Neuronal stem cell (in vitro differentiated cells): ENCODE measurements around the gene SYP.
A peak's percentile ranks its signal among the peaks of the same experiment; 100 is the strongest.
"Not testable (repeated sequence)": the region's sequence is repeated elsewhere in the genome, so short reads cannot be mapped to it uniquely, and the experiment has no call there.

Source experiments
- DNase-seq: peaks from one replicate; pipeline ENCODE4 v3.0.0-alpha.2; 2013; ENCODE audit warnings: low spot score
- H2AFZ ChIP-seq: one replicate; pipeline ENCODE4 v1.6.1; 2013; ENCODE audit warnings: mild to moderate bottlenecking, low read length, inconsistent platforms
- H2AK5ac ChIP-seq: 2 replicates; pipeline ENCODE4 v1.6.1; 2013; ENCODE audit warnings: low read depth, mild to moderate bottlenecking, inconsistent platforms, low read length, moderate library complexity, mixed read lengths
- H2BK120ac ChIP-seq: 2 replicates; pipeline ENCODE4 v1.6.1; 2013; ENCODE audit warnings: low read depth, mild to moderate bottlenecking, inconsistent platforms, low read length, moderate library complexity, mixed read lengths
- H2BK12ac ChIP-seq: one replicate; pipeline ENCODE4 v1.6.1; 2013; ENCODE audit warnings: low read length, inconsistent platforms
- H2BK15ac ChIP-seq: 2 replicates; pipeline ENCODE4 v1.6.1; 2013; ENCODE audit warnings: mild to moderate bottlenecking, low read length, inconsistent platforms, mixed read lengths
- H2BK5ac ChIP-seq: one replicate; pipeline ENCODE4 v1.6.1; 2013; ENCODE audit warnings: inconsistent platforms, mild to moderate bottlenecking, low read length, moderate library complexity
- H3K14ac ChIP-seq: one replicate; pipeline ENCODE4 v1.6.1; 2013; ENCODE audit warnings: low read length, inconsistent platforms
- H3K18ac ChIP-seq: 2 replicates; pipeline ENCODE4 v1.6.1; 2013; ENCODE audit warnings: low read length, inconsistent platforms
- H3K23ac ChIP-seq: 2 replicates; pipeline ENCODE4 v1.6.1; 2013; ENCODE audit warnings: low read depth, mild to moderate bottlenecking, mixed read lengths, low read length, inconsistent platforms; ENCODE audit not compliant: poor library complexity
- H3K27ac ChIP-seq: replicated peaks from 3 replicates; pipeline ENCODE4 v1.5.1; 2013; ENCODE audit warnings: low read length, inconsistent platforms
- H3K27me3 ChIP-seq, 3 experiments: 2 replicates each; pipeline ENCODE4 v1.6.1; 2013; ENCODE audit warnings: low read length in 3 of 3, mild to moderate bottlenecking in 2 of 3, inconsistent platforms in 1 of 3, low read depth in 1 of 3, mixed read lengths in 1 of 3, moderate library complexity in 1 of 3; ENCODE audit not compliant: control insufficient read depth in 3 of 3, insufficient read depth in 3 of 3
- H3K36me3 ChIP-seq, 2 donors: replicated peaks in 1 of 2; 2 replicates each; pipeline ENCODE4 v1.6.1; 2013; ENCODE audit warnings: low read length in 2 of 2; ENCODE audit not compliant: control insufficient read depth in 2 of 2, insufficient read depth in 2 of 2
- H3K4ac ChIP-seq: 2 replicates; pipeline ENCODE4 v1.6.1; 2013; ENCODE audit warnings: inconsistent platforms, mild to moderate bottlenecking, low read length, moderate library complexity
- H3K4me1 ChIP-seq, 2 donors: 1 replicate in 1 of 2; 2 replicates in 1 of 2; pipeline ENCODE4 v1.6.1; 2013; ENCODE audit warnings: low read length in 2 of 2, low read depth in 1 of 2; ENCODE audit not compliant: control insufficient read depth in 2 of 2, insufficient read depth in 1 of 2
- H3K4me2 ChIP-seq: one replicate; pipeline ENCODE4 v1.6.1; 2013; ENCODE audit warnings: mild to moderate bottlenecking, low read length, inconsistent platforms; ENCODE audit not compliant: insufficient read depth, poor library complexity, severe bottlenecking
- H3K4me3 ChIP-seq, 2 donors: 2 replicates each; pipeline ENCODE4 v1.5.1; 2013; ENCODE audit warnings: low read length in 2 of 2, mild to moderate bottlenecking in 2 of 2, inconsistent platforms in 1 of 2, moderate library complexity in 1 of 2
- H3K79me1 ChIP-seq: one replicate; pipeline ENCODE4 v1.6.1; 2013; ENCODE audit warnings: low read depth, mild to moderate bottlenecking, inconsistent platforms, low read length, moderate library complexity
- H3K9ac ChIP-seq: one replicate; pipeline ENCODE4 v1.6.1; 2013; ENCODE audit warnings: mild to moderate bottlenecking, low read depth, low read length, inconsistent platforms; ENCODE audit not compliant: poor library complexity
- H3K9me3 ChIP-seq, 2 donors: replicated peaks in 1 of 2; 2 replicates each; pipeline versions ENCODE3 to v1.6.1; 2013; ENCODE audit warnings: low read length in 2 of 2, mild to moderate bottlenecking in 2 of 2, inconsistent platforms in 1 of 2, low read depth in 1 of 2, mixed read lengths in 1 of 2, moderate library complexity in 1 of 2; ENCODE audit not compliant: control insufficient read depth in 2 of 2, insufficient read depth in 1 of 2
- H4K8ac ChIP-seq: one replicate; pipeline ENCODE4 v1.6.1; 2013; ENCODE audit warnings: low read depth, mild to moderate bottlenecking, inconsistent platforms, low read length, moderate library complexity
- H4K91ac ChIP-seq: one replicate; pipeline ENCODE4 v1.6.1; 2013; ENCODE audit warnings: low read length, low read depth, mild to moderate bottlenecking, inconsistent platforms; ENCODE audit not compliant: poor library complexity
- WGBS, 2 donors: extraction: QIAGEN DNeasy Blood & Tissue Kit; methylation state at CpG; one replicate each; pipeline ENCODE4 v1.1.7; 2013; ENCODE audit warnings: missing lambda C conversion rate in 2 of 2, mixed read lengths in 1 of 2; ENCODE audit not compliant: insufficient read length in 2 of 2, insufficient replicate concordance in 1 of 2; ENCODE audit errors: extremely low coverage in 2 of 2; 5-methylcytosine and 5-hydroxymethylcytosine counted together

Gene SYP

DNA sequence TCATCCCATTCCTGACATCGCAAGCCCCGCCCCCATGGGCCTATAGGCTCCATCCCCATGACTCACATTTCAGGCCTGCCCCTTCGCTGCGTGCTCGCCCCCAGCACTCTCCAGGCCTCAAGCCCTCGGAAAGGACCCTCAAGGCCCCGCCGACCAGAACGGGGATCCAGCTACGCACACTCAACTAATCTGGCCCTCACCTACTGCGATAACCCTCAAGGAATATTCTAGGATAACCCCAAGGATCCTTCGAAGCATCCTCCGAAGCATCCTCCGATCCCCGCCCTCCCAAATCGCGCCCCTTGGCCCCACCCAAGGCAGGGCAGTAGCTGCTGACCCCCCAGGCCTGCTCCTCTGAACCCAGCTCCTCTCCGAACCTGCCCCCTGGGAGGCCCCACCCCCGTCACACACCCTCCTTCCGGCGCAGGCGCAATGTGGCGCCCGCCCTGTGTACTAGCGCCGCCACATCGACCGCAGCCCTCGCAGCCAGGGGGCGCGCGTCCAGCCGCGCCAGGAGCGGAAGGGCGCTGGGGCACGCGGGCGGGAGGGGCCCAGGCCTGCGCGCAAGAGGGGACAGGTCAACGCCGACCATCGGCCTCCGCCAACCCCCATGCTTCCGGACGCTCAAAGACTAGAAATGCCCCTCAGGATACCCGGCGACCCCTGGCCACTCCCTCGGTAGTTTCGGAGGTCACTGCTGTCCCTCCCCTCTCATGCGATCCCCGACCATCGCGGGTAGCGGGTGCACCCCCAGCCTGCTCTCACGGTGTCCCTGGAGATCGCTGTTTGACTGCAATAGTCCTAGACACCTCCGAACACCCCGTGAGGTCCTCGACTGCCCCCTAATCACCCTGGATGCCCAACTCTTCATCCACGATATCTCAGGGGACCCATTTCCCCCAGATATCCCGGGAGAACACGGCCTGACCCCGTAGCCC, 43.8 kb downstream of the SYP start:
- Histone ChIP-seq H4K8ac (no peak overlapping the region), H3K4me3 (peak overlapping the region; percentile 49 to 71), H4K91ac (no peak overlapping the region), H3K79me1 (no peaks in the 10 kb centered on the region), H3K18ac (peak overlapping the region; percentile 64), H3K9me3 (no peaks in the 10 kb centered on the region), H3K27ac (peak overlapping the region; percentile 95), H2AFZ (peak overlapping the region; percentile 73), H3K23ac (no peak overlapping the region), H2BK15ac (no peak overlapping the region), H2BK120ac (no peak overlapping the region), H2AK5ac (no peak overlapping the region), H3K27me3 (peaks cover 0 to 7% (median 3%) of the 10 kb centered on the region in 3 experiments), H3K4me1 (peaks cover 0 to 4% of the 10 kb centered on the region in 2 donors), H3K36me3 (no peaks in the 10 kb centered on the region), H3K4me2 (peak overlapping the region; percentile 54), H3K4ac (no peak overlapping the region), H3K14ac (no peak overlapping the region), H2BK12ac (no peak overlapping the region), H3K9ac (peak overlapping the region; percentile 70), H2BK5ac (peak overlapping the region; percentile 24)
- no CpG with 5 or more reads among the region's 65 CpGs for WGBS, 2 donors
- peak; percentile 69 for DNase-seq

DNA sequence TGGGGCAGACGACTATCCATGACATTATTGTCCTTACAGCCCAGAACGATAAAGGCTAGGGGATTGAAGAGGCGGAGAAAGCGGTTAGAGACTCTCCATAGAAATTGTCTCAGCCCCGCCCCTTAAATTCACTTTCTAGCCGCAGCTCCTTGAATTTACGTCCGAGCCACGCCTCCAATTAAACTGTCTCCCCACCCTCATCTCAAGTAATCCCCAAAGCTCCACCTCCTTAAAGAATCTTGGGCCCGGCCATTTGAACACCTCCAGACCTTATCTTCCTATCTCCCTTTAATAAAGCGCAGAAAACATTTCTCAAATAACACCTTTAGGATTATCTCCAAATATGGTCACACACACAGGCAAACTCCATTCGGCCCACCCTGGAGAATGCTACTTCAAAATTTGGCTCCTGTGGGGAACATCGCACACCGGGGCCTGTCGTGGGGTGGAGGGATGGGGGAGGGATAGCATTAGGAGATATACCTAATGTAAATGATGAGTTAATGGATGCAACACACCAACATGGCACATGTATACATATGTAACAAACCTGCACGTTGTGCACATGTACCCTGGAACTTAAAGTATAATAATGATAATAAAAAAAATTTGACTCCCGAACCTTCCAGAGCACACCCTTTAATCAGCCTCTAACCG, 44.6 kb downstream of the SYP start:
- no peak overlapping the region for H3K23ac ChIP-seq
- peak overlapping the region; percentile 49 to 57 for H3K4me3 ChIP-seq
- H2BK15ac ChIP-seq, result no peak overlapping the region
- H3K9ac ChIP-seq, result no peak overlapping the region
- no peak overlapping the region for H3K14ac ChIP-seq
- peaks cover 0 to 4% of the 10 kb centered on the region in 2 donors for H3K4me1 ChIP-seq
- no peaks in the 10 kb centered on the region for H3K36me3 ChIP-seq
- H4K91ac ChIP-seq, result no peak overlapping the region
- peak; percentile 60 for DNase-seq
- no peak overlapping the region for H3K18ac ChIP-seq
- no peaks in the 10 kb centered on the region for H3K9me3 ChIP-seq
- H2BK12ac ChIP-seq, result no peak overlapping the region
- no peak overlapping the region for H2BK5ac ChIP-seq
- H2AK5ac ChIP-seq, result no peak overlapping the region
- peaks cover 0 to 7% (median 3%) of the 10 kb centered on the region in 3 experiments for H3K27me3 ChIP-seq
- H4K8ac ChIP-seq, result no peak overlapping the region
- no peak overlapping the region for H2BK120ac ChIP-seq
- H3K4ac ChIP-seq, result no peak overlapping the region
- WGBS, 2 donors, result no CpG with 5 or more reads among the region's 18 CpGs
- peak overlapping the region; percentile 73 for H2AFZ ChIP-seq
- peak overlapping the region; percentile 63 for H3K27ac ChIP-seq
- H3K79me1 ChIP-seq, result no peaks in the 10 kb centered on the region
- H3K4me2 ChIP-seq, result peak overlapping the region; percentile 38

DNA sequence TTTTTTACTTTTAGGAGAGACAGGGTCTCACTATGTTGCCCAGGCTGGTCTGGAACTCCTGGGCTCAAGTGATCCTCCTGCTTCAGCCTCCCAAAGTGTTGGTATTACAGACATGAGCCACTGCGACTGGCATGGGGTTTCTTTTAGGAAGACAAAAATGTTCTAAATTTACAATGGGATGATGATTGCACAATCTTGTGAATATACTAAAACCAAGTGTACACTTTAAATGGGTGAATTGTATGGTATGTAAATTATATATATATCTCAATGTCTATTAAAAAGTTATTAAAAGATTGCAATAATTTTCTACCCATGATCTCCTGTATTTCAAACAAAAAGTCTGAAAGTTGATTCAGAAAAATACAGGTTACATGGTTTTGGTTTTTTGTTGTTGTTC, 46.5 kb downstream of the SYP start:
- Histone ChIP-seq H2BK5ac (no peak overlapping the region), H3K9me3 (no peaks in the 10 kb centered on the region), H3K4me3 (no peak overlapping the region), H3K27me3 (peaks cover 0 to 3% (median 0%) of the 10 kb centered on the region in 3 experiments), H2BK12ac (no peak overlapping the region), H3K27ac (no peak overlapping the region), H2BK15ac (no peak overlapping the region), H3K9ac (no peak overlapping the region), H3K14ac (no peak overlapping the region), H3K36me3 (no peaks in the 10 kb centered on the region), H2AK5ac (no peak overlapping the region), H3K4ac (no peak overlapping the region), H2AFZ (no peak overlapping the region), H3K4me1 (peaks cover 0 to 4% of the 10 kb centered on the region in 2 donors), H2BK120ac (no peak overlapping the region), H3K79me1 (no peaks in the 10 kb centered on the region), H4K8ac (no peak overlapping the region), H3K18ac (no peak overlapping the region), H3K4me2 (no peak overlapping the region), H4K91ac (no peak overlapping the region), H3K23ac (no peak overlapping the region)
- no peak for DNase-seq
- no CpG with 5 or more reads among the region's 1 CpG for WGBS, 2 donors

DNA sequence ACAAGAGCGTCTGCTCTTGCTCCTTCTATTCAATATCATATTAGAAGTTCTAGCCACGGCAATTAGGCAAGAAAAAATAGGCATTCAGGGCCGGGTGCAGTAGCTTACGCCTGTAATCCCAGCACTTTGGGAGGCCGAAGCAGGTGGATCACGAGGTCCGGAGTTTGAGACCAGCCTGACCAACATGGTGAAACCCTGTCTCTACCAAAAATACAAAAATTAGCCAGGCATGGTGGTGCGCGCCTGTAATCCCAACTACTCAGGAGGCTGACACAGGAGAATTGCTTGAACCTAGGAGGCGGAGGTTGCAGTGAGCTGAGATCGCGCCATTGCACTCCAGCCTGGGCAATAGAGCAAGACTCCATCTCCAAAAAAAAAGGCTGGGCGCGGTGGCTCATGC, 50.7 kb downstream of the SYP start:
- H3K9ac ChIP-seq, H3K4me3 ChIP-seq, DNase-seq, H2AFZ ChIP-seq, H3K4ac ChIP-seq, H2BK120ac ChIP-seq, H4K8ac ChIP-seq, H3K4me2 ChIP-seq, H3K14ac ChIP-seq, H2AK5ac ChIP-seq, H3K79me1 ChIP-seq, H4K91ac ChIP-seq, H3K4me1 ChIP-seq, H3K27ac ChIP-seq, H3K23ac ChIP-seq, H2BK5ac ChIP-seq, H3K36me3 ChIP-seq, H3K9me3 ChIP-seq, H2BK12ac ChIP-seq, H3K27me3 ChIP-seq, H2BK15ac ChIP-seq, H3K18ac ChIP-seq: not testable (repeated sequence)
- no CpG with 5 or more reads among the region's 14 CpGs for WGBS, 2 donors
